Ovary (tissue), 3 donors: ENCODE measurements around the gene PPP1R1B.

Experiments used
- CTCF ChIP-seq, 3 donors: fragments of 450-650 bp in 2 of 3; fragments of 200-600 bp in 1 of 3; IDR thresholded peaks; one replicate each; pipeline versions ENCODE4 v1.5.1 to v1.8.0; 2016 to 2022; ENCODE audit warnings: antibody characterized with exemption in 3 of 3, mild to moderate bottlenecking in 1 of 3
- EP300 ChIP-seq: sonication (generic); formaldehyde crosslinking; IDR thresholded peaks from one replicate; pipeline ENCODE4 v1.6.1; 2017; ENCODE audit warnings: antibody characterized with exemption
- POLR2A ChIP-seq: fragments of 450-650 bp; IDR thresholded peaks from one replicate; pipeline ENCODE4 v1.6.1; 2017; ENCODE audit warnings: antibody characterized with exemption, mild to moderate bottlenecking, moderate library complexity
- donor health status: DM: no; HTN: no; CAD: no.

GRCh38 chr17:39633570-39634183 is 6.9 kb downstream of the PPP1R1B start:
- TF ChIP-seq EP300, result no peak
- no peak for TF ChIP-seq CTCF (IDR thresholded peaks at IDR 0.05)
- no peak for TF ChIP-seq POLR2A
